Stimulated activated CD4-positive, alpha-beta T cell treated with anti-CD3 and anti-CD28 coated beads, TNF-alpha, amount 100 ng/mL, for 1 hour (primary cell): Measurements from ENCODE around the gene FAAP100.
"Not testable (repeated sequence)": the region's sequence is repeated elsewhere in the genome, so short reads cannot be mapped to it uniquely, and the experiment has no call there.

Source experiments
- DNase-seq, 3 donors: peaks; one replicate each; pipeline ENCODE4 v3.0.0-alpha.2; 2020; ENCODE audit warnings: low read depth in 3 of 3, low spot score in 1 of 3

FAAP100 gene

DNA sequence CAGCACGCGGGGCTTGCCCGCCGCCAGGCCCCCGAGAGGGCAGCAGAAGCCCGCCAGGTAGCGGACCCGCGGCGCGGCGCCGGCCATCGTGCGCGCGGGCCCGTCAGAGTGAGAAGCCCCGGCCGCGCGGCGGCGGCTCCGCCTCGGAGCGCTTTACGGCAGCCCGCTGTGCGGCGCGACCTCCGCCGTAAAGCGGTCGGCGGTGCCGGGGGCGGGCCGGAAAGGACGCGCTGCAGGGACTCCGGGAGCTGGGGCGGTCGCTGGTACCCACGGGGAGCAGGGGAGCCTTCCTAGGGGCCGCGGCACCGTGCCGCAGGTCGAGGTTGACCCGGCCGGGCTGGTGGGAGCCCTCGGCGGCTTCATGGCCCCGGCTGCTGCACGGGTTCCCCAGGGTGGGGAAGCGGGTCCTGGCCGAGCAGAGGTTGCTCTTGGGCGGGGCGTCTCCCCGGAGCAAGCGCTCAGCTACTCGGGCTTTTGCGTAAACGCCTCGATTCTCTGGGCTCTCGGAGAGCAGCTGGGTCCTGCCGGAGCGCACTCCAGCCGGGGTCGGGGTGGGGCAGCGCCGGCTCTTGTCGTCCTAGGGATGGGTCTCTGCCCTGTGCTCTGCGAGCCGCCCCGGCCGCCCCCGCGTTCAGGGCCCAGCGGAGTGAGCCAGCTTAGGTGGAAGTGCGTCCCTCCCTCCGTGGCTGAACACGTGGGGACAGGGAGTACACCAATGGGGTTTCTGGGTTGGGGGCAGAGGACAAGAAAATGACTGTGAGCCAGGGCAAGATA, at the start of gene FAAP100:
FAAP100 (minus strand) TSS at position 110 of the 774 bp plus-strand sequence; CDS start at position 87, 23 bp downstream.
- DNase-seq: peak; percentile 51 to 75 (median 54)

GRCh38 chr17:81601525-81602120, 49.5 kb upstream of the FAAP100 start:
- peak in 2 of 3 donors; percentile 7 to 14 for DNase-seq

DNA sequence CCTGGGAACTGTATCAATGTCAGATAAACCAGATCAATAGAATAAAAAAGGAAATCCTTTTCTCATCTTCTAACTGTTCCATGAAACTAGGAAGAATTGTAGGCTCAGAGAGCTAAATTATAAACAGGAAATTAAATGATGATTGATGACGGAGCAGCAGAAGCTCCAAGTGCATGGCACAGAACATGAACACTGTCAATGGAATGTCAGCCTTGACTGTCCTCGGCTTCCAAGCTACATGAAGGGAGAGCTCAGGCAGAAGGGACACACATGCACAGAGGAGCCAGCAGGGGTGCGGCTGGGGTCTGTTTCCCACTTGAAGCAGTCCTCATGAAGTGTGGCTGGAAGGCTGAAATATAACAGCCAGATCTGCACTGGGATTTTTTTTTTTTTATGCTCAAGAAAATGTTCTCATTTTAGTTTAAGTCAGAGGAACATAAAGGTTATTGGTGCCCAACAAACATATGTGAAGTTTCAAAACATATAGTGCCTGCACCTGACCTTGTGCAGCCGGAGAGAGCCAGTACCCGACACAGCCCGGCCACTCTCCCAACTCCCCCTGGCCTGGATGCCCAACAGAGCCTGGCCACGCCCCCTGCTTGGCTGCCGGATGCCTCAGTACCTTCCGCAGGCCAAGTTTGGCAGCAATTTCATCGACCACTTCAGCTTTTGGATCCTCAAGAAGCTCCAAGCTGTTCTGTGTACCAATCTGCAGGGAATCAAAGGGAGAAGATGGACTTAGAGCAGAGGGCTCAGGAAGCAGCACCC, 47.8 kb upstream of the FAAP100 start:
- no peak for DNase-seq

GRCh38 chr17:81593105-81593871, 41.1 kb upstream of the FAAP100 start:
- no peak for DNase-seq

- no peak for DNase-seq
These were observed 39.8 kb upstream of the FAAP100 start for GRCh38 chr17:81591971-81592370.

DNA sequence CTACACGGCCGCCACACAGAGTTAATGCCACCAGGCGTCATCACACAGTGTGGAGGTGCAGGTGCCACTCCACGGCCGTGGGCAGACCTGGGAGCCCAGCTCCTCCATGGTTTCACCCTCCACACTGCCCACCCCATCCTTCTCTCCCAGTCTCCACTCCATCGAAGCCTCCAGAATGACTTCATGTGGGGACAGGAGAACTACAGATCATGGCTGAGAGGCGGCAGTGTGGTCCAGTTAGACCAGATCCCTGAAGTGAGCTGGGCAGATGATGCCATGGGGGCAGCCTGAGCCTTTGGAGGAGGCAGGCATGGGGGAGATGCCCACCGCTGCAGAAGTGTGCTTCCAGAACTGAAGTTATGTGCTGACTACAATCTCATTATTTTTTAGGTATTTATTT, 38.0 kb upstream of the FAAP100 start:
- no peak for DNase-seq

- DNase-seq: no peak
These were observed 37.5 kb upstream of the FAAP100 start for GRCh38 chr17:81589612-81590011.

DNA sequence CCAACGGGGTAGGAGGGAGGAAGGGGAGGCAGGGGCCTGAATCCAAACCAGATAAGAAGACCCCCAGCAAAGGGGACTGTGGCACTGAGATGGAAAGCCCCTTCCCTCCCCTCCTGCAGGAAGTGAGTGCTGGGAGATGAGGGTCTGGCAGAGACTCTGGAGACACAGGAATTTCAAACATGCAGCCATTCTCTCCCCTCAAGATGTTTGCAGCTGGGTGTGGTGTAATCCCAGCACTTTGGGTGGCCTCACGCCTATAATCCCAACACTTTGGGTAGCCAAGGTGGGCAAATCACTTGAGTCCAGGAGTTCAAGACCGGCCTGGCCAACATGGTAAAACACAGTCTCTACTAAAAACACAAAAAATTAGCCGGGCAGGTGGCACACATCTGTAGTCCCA, 33.9 kb upstream of the FAAP100 start:
- no peak for DNase-seq

DNA sequence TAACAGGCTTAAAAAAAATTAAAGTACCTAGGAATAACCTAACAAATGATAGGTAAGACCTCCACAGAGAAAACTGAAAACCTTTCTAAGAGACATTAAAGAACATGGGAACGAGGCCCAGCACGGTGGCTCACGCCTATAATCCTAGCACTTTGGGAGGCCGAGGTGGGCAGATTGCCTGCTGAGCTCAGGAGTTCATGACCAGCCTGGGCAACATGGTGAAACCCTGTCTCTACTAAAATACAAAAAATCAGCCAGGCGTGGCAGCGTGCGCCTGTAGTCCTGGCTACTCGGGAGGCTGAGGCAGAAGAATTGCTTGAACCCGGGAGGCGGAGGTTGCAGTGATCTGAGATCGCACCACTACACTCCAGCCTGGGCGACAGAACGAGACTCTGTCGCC, 32.6 kb upstream of the FAAP100 start:
- not testable (repeated sequence) for DNase-seq

DNA sequence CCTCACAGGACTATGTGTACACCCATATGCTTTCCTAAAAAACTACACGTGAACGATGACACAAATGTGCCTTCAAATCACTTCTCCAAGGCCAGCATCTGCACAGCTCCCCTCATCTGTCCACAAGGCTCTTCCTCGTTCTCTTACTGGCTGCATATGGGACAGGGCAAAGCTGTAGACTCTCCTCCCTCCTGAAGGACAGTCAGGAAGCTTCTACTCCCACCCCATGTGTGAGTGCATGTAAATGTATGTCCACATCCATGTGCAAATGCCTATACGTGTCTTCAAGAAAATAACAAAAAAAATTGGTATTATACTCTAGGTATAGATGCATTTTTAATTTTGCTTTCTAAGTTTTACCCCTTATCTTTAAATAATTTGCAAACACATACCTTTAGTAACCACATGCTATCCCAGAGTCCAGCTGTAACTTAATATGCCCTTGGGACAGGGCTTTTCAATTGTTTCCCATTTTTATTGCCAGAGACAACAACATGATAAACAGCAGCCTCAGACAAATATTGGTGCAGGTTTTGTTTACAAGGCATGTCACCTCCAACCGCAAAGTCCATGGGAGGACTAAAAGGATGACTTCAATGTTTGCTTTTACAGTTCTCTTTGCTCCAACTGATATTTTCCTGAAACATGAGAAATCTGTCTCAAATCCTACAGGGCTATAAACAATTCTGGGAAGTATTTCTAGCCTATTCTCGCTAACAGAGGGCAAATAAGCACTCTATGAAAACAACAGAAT, 31.6 kb upstream of the FAAP100 start:
- DNase-seq: no peak

DNA sequence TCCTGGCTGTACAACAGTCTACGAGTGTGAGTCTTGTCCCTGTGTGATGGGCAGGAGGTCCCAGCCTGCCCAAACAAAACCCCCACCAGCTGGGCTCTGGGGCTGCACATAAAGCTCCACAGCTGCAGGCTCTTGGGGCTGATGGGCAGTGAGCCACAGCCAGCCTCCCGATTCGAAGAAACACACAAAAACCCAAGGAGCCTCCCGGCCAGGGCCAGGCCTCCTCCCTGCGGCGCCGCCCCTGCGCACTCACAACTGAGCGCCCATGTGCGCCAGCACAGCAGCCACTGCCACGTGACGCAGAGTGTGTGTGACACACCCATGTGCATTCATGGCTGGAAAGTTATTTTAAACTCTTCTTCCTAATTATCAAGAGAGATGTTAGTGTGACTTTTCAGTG, 30.6 kb upstream of the FAAP100 start:
- DNase-seq: no peak

GRCh38 chr17:81582341-81582740, 30.2 kb upstream of the FAAP100 start:
- DNase-seq: no peak

DNA sequence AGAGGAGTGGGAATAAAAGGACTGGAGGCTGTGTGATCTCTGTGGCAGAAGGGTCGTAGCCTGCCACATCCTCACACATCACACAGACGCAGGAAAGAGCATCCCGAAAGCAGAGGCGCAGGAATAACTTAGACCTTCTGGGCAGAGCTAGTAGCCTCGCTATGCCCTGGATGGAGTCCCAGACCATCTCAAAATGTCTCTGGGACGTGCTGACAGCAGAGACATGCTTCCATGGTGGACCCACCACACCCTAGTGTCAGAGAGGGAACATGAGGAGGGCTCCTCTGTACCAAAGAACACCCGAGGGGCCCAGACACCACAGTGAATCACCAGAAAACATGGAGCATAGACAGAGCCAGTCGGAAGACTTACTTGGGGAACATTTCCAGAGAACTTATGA, 29.6 kb upstream of the FAAP100 start:
- DNase-seq: no peak

DNA sequence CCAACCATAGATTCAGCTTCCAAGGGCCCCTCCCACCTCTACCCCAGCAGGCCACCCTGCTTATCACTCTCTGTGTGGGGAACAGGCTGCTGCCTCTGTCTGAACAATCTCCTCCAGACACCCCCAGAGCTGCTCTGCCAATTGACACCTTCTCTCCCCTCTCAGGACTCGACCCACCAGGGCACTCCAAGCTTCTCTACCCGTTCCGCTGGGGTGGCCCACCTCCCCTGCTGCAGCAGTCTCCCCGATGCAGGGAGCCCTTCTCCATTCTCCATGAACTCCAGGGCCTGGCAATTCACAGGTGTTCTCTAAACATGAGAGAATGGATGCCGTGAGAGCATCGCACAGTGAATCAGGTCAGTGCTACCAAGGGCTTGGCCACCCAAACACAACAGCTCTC, 28.3 kb upstream of the FAAP100 start:
- DNase-seq: no peak

DNA sequence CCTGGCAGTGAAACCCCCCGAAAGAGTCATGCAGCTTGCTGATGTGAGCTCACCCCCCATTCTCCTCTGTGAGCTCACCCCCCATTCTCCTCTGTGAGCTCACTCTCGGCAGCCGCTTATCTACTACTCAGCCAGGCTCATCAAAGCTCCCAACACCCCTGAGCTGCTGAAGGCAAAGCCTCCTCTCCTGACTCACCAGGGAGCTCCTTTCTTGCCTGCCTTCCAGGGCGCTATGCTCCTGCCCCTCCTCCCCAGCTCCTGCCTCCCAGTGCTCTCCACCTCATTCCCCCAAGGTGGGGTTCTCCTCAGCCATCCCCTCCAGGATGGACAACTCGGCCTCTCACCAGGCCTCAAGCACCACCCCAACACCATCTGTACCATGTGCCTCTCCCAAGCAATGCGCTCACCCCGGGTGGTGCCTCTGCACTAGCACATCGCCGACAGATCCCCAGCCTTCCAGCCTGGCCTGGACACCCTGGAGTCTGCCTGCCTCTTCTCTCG, 27.7 kb upstream of the FAAP100 start:
- no peak for DNase-seq

- DNase-seq: no peak
These were observed 27.1 kb upstream of the FAAP100 start for GRCh38 chr17:81579298-81579697.

DNA sequence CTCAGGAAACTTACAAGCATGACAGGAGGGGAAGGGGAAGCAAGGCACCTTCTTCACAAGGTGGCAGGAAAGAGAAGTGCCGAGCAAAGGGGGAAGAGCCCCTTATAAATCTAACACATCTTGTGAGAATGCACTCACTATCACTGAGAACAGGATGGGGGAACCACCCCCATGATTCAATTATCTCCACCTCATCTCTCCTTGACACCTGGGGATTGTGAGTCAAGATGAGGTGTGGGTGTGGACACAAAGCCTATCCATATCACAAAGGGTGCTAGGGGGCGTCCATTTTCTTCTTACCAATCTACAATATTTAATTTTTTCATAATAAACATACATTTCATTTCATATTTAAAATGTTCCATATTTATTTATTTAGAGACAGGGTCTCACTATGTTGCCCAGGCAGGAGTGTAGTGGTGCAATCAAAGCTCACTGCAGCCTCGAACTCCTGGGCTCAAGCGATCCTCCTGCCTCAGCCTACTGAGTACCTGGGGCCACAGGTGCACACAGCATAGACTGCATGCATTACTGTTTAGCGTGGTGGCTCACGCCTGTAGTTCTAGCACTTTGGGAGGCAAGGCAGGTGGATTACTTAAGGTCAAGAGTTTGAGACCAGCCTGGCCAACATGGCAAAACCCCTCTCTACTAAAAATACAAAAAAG, 26.5 kb upstream of the FAAP100 start:
- no peak for DNase-seq

DNA sequence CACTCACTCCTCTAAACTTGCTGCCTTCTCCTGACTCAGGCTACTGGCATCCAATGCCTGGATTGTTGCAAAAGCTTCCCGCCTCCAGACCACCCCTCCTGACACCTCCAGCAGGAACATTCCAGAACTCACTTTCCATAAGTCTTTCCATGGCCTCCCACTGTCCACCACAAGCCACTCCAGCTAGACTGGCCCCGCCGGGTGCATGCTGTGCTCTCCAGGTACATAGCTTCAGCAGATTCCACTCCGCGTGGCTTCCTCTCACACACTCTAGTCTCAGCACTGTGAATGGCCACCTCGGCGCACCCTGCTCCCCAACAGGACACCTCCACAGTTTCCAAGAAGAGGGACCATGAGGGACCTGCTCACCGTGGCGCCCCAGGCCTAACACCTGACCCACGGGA, 25.9 kb upstream of the FAAP100 start:
- DNase-seq: no peak

- no peak for DNase-seq
These were observed 25.3 kb upstream of the FAAP100 start for GRCh38 chr17:81577278-81578000.
